Measurements from ENCODE around the gene ANKHD1.
"Not testable (repeated sequence)": the region's sequence is repeated elsewhere in the genome, so short reads cannot be mapped to it uniquely, and the experiment has no call there.

The ANKHD1 gene

DNA sequence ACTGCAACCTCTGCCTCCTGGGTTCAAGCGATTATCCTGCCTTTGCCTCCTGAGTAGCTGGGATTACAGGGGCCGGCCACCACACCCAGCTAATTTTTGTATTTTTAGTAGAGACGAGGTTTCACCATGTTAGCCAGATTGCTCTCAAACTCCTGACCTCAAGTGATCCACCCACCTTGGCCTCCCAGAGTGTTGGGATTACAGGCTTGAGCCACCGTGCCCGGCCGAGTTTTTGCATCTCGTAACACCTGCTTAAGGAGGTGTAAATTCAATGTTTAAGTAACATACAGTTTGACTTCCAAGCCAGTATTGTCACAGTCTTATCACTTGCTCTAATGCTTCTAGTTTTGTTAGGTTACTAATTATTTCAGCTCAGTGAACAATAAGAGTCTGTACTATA is 19.7 kb downstream of the ANKHD1 start:
- DNase-seq, result not testable (repeated sequence)

DNA sequence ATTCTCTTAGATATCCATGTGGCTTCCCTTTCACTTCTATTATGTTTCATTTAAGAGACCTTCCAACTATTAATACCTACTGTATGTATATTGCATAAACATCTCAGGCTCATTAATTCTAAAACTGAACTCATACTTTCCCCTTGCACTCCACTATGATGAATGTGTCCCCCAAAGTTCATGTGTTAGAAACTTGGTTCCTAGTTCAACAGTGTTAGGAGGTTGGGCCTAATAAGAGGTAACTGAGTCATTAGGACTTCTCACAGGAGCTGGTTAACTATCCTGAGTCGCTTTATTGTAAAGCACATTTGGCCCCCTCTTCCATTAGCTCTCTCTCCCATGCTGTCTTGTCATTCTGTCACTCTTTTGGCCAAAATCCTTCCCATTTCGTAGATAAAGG is 22.0 kb downstream of the ANKHD1 start:
- DNase-seq, result no peak

DNA sequence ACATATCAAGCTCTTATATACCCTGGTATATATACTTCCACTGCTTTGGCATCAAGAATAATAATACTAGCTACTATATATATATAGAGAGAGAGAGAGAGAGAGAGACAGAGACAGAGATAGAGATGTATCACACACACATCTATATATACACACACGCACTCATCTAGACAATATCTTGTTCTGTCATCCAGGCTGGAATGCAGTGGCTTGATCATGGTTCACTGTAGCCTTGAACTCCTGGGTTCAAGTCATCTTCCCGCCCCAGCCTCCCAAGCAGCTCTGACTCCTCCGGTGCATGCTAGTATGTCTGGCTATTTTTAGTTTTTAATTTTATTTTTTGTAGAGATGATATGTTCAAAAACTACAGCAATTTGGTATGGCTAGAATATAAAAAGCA is 22.5 kb downstream of the ANKHD1 start:
- DNase-seq, result no peak

DNA sequence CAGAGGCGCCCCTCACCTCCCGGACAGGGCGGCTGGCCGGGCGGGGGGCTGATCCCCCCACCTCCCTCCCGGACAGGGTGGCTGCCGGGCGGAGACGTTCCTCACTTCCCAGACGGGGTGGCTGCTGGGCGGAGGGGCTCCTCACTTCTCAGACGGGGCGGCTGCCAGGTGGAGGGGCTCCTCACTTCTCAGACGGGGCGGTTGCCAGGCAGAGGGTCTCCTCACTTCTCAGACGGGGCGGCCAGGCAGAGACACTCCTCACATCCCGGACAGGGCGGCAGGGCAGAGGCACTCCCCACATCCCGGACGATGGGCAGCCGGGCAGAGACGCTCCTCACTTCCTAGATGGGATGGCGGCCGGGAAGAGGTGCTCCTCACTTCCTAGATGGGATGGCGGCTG is 26.1 kb downstream of the ANKHD1 start:
- not testable (repeated sequence) for DNase-seq

DNA sequence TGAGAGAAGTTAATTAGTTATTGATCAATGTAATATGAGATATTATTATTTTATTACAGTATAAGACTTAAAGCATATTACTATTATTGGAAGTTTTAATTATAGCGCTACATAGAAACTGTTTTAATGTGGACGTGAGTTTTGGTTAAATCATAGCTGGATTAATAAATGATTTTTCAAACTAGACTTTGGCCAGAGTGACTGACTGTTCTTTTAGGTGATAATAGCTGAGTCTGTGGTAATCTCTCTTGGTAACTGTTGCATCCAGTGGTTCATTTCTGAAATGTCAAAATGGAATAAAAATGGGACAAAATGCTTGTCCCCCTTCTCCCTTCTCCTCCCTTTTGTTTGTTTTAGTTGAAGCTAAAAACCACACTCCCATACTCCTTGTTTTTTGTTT is 28.1 kb downstream of the ANKHD1 start:
- no peak for DNase-seq

DNA sequence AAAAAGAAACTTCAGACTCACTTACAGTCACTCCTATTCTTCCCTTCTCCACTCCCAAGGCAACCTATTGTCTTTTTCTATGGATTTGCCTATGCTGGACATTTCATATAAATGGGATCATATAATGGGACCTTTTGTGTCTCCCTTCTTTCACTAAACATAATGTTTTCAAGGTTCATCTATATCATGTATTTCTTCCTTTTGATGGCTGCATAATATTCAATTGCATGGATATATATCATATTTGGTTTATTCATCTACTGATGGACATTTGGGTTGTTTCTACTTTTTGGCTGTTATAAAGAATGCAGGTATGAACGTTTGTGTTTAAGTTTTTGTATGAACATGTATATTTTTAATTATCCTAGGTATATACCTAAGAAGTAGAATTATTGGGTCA is 30.6 kb downstream of the ANKHD1 start:
- DNase-seq, result no peak

DNA sequence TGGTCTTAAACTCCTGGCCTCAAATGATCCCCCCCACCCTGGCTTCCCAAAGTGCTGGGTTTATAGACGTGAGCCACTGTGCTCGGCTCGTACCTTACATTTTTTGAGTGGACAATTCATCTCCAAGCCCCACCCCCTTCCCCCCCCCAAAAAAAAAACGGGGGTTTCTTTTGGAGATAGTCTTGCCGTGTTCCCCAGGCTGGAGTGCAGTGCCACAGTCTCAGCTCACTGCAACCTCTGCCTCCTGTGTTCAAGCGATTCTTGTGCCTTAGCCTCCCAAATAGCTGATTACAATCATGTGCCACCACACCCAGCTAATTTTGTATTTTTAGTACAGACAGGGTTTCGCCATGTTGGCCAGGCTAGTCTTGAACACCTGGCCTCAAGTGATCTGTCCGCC is 31.3 kb downstream of the ANKHD1 start:
- DNase-seq, result no peak

DNA sequence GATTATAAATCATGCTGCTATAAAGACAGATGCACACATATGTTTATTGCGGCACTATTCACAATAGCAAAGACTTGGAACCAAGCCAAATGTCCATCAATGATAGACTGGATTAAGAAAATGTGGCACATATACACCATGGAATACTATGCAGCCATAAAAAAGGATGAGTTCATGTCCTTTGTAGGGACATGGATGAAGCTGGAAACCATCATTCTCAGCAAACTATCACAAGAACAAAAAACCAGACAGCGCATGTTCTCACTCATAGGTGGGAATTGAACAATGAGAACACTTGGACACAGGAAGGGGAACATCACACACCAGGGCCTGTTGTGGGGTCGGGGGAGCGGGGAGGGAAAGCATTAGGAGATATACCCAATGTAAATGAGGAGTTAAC is 55.7 kb downstream of the ANKHD1 start:
- DNase-seq, result not testable (repeated sequence)

DNA sequence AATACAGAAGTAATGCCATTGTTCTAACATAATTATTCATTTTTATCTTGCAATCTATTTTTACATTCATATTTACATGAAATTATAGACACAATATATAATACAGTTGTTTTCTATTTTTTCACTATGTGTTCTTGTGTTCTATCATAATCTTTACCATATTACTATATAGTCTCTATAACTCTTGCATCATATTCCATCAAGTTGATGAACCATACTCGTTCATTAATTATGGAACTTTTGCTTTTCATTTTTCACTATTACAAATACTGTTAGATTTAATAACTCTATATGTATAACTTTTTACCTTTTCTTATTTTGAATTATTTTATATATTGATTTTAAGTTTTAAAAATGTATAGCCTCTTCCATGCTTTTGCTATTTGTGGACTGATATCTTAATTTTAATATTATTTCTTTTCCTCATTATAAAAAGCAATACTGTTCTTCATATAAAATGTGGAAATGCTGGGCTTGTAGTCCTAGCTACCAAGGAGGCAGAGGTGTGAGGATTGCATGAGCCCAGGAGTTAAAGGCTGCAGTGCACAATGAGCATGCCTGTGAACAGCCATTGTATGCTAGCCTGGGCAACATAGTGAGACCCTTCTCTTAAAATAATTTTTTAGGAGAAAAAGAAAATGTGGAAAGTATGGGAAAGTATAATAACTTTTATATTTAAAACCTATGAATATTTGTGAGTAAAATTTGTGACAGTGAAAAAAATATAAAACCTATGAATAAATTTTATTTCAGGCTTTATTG is 65.5 kb downstream of the ANKHD1 start:
- DNase-seq, result no peak

DNA sequence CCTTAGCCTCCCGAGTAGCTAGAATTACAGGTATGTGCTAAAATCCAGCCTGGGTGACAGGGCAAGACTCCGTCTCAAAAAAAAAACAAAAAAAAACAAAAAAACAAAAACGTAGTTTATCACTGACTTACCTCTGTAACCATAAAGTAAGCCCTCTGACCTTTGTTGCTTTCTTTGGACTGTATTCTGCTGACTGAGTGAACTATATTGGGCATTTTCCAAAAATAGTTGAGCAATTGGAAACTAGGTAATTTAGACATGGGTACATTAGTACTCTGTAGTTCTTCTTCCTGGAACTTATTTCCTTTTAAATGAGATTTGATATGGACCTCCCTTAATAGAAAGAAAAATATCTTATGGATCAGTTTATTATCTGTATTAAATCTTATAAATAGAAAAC is 66.6 kb downstream of the ANKHD1 start:
- DNase-seq, result no peak

DNA sequence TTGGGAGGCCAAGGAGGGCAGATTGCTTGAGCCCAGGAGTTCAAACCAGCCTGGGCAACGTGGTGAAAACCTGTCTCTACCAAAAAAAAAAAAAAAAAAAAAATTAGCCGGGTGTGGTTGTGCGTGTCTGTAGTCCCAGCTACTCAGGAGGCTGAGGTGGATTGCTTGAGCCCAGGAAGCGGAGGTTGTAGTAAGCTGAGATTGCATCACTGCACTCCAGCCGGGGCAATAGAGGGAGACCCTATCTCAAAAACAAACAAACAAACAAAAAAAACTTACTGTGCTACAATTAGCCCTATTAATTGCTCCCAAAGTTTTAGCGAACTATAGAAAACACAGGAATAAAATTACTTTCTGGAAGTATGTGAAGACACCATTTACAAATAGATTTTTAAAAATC is 67.6 kb downstream of the ANKHD1 start:
- DNase-seq, result no peak

DNA sequence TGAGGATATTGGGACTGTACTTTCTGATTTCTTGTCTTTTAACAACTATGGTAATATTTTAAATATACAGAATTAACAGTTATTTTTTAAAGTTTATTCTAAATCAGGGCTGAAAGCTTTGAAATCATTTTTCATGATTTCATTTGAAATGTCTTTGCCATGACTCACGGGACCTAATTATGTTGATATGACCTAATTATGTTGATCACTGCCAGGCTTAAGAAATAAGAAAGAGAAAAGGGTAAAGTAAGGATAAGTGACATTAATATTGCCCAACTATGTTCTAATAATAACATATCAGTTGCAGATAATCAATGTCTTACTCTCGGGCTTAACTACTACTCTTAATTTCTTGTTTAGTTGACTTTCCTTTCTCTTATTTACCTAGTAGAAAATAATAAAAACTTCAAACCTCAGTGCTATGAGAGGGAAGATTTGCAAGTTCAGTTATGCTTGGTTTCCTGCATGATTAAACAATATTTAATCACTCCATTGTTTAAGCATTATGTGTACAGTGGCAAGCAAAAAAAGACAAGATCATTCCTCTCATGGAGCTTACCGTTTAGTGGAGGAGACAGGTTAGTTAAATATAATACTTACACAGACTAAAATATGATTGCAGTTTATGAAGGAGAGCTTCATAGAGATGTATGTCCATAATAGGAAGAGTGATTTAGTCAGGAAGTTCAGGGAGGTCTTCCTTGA is 78.8 kb downstream of the ANKHD1 start:
- no peak for DNase-seq

DNA sequence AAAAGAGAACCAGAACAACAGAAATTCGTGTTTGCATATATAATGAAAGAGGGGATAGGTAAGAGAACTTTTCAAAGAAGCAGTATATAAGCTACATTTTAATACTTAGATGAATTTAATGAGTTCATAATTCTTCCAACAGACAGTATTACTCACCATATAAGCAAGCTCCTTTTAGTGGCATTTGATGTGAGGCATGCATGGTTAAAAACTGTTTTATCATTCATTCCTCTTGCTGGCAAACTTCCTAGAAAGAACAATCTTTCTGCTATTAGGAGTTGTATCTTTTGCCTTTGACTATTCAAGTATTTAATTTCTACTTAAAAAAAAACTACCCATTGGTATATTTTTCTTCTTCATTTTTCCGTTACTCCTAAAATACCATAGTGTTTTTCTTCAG is 80.1 kb downstream of the ANKHD1 start:
- no peak for DNase-seq

DNA sequence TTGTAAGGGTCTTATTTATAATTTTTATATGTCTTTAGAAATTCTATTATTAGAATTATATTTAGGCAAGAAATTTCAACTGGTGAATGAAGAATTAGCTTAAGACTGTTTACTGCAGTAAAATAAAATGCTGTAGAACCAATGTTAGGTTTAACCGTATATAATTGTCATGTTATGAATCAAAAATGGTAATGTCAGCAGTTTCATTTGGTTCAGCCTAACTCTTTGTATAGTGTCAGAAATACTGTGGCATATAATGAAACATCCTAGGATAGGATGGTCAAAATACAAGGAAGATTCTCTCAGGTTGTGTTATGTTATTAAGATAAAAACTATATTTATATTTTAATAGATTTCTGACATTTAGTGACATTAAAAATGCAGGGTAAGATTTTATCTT is 81.4 kb downstream of the ANKHD1 start:
- no peak for DNase-seq

DNA sequence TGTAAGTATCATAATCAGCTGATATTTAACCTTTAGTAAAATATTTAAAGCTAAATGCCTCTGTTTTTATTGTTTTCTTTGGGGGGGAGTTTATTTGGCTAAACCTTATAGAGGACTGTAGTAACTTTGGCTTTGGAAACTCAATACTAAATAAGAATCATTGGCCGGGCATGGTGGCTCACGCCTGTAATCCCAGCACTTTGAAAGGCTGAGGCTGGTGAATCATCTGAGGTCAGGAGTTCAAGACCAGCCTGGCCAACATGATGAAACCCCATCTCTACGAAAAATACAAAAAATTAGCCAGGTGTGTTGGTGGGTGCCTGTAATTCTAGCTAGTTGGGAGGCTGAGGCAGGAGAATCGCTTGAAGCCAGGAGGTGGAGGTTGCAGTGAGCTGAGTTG is 86.5 kb downstream of the ANKHD1 start:
- DNase-seq, result not testable (repeated sequence)

DNA sequence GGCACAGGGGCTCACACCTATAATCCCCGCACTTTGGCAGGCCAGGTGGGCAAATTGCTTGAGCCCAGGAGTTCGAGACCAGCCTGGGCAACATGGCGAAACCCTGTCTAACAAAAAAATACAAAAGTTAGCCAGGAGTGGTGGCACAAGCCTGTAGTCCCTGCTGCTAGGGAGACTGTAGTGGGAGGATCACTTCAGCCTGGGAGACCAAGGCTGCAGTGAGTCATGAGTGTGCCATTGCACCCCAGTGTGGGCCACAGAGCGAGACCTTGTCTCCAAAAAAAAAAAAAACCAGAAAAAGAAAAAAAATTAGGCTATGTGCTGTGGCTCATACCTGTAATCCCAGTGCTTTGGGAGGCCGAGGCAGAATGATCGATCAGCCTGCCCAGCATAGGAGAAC is 87.3 kb downstream of the ANKHD1 start:
- no peak for DNase-seq

DNA sequence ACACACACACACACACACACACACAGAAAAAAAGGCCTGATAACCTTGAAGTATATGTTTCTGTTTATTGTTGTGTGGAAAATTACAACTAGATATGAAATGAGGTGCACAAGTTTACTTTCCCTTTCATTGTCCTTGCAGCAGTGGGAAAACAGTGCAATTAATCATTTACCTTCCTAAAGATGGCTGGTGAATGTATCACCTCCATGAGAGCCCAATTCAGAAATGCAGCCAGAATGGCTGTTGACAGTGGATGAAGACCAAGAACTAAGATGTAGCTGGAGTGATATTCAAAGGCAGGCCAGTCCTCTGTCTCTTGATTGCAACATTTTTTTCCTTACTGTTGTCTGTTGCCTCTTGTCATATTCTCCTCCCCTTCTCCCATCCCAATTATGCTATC is 96.3 kb downstream of the ANKHD1 start:
- no peak for DNase-seq

DNA sequence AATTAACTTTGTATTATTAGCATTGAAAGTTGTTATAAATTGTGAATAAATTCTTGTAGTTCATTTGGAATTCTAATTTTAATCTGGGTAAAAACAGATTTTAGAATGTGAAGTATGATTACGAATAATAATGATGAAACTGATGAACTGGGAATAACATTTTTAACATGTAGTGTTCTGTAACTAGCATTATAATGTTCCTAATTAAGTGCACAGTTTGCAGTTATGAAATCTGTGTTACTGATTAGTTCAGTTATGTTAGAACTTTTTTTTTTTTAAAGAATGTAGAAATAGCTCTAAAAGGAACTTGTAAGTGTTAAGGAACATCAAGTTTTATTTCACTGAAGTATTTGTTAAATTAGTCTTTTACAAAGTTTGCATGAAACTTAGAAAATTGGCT is 97.0 kb downstream of the ANKHD1 start:
- no peak for DNase-seq

DNA sequence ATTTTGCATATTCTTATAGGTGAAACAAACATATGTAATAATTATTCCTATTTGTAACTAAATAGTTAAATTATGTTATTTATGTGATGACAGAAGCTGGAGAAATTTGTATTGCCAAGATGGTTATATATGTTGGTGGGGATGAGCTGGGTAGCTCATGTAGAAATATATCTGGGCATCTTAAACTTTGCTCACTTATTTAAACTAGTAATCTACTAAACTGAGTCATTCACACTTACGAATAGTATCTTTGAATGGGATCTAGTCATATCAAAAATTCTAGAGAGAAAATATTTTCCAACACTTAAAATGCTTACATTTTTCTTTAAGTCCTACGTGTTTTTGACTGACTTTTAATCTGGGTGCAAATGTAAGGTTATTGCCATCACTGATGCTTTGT is 101.2 kb downstream of the ANKHD1 start:
- no peak for DNase-seq

DNA sequence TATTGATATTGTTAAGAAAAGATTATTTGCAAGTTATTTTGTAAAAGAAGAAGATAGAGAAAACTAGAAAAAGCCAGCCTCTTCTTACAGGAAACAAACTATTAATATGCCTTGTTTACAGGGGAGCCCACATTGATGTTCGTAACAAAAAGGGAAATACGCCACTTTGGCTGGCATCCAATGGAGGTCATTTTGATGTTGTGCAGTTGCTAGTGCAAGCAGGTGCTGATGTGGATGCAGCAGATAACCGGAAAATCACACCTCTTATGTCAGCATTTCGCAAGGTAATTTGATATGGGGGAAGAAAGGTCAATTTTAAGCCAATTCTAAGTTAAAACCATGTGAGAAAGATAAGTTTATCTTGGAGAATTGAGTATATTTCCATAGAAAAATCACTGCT is 108.3 kb downstream of the ANKHD1 start:
- no peak for DNase-seq

DNA sequence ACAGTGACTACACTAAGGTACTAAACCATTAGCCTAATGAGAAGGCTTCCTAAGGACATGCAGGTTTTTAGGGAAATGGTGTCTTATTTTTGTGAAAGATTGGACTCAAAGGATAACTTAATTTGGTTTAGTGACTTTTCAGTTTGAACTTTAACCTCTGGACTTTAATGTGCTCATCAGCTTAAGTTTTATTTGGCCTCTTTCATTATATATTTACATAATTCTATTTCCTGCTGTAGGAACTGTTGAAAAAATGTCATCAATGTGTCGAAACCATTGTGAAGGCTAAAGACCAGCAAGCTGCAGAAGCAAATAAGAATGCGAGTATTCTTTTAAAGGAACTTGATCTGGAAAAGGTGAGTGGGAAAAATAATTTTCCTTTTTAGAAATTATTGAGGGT is 111.5 kb downstream of the ANKHD1 start:
- DNase-seq, result no peak

DNA sequence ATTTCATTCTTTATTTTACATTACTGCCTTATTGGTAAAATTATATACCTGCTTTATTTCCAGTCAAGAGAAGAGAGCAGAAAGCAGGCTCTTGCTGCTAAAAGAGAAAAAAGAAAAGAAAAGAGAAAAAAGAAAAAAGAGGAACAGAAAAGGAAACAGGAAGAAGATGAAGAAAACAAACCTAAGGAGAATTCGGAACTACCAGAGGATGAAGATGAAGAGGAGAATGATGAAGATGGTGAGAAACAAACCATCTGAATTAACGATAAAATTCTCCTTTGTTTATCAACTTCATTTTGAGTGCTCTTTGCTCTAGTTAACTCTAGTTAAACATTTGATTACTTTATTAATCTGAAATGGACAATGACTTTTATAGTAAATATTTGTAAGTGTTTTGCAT is 122.4 kb downstream of the ANKHD1 start:
- no peak for DNase-seq

DNA sequence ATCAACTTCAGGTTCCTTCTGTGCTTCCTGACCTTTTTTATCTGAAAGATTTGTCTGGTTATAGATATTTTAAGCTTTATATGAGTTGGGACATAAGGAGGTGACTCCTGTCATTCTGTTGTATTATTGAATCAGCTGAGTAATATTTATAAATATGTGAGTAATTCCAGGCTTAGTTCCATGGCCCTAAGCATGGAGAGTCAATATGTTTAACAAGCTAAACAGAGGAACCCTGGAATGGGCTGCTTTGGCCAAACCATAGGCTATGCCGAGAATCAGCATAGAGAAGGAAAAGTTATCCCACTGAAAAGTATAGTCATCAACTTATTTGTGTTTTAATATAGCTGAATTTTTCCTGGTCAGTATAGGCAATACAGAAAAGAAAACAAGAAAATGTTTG is 138.6 kb downstream of the ANKHD1 start:
- DNase-seq, result no peak

DNA sequence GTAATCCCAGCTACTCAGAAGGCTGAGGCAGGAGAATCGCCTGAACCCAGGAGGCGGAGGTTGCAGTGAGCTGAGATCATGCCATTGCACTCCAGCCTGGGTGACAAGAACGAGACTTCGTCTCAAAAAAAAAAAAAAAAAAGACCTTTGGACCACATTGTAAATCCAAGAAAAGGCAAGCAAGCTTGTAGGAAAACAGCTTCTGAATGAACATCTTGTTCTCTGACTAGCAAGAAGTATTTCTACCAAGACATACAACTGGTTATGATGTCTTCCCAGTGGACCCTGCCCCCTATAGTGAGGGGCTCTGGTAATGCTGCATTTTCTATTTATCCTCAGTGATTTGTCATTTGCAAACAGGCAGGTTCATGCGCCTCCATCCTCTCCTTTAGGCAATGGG is 141.3 kb downstream of the ANKHD1 start:
- no peak for DNase-seq

DNA sequence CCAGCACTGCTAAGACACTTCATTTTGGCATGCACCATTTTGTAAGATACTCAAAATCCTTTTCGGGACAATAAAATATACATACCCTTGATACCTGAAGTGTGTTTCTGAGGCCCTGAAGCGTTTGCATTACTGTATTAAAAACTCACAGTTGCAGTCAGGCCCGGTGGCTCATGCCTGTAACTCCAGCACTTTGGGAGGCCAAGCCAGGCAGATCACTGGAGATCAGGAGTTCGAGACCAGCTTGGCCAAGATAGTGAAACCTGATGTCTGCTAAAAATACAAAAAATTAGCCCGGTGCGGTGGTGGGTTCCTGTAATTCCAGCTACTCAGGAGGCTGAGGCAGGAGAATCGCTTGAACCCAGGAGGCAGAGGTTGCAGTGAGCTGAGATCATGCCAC is 143.4 kb downstream of the ANKHD1 start:
- no peak for DNase-seq

Data from CD4-positive, alpha-beta T cell treated with Interleukin-17A for 1 hour (primary cell).